HepG2 (cell line): ENCODE measurements around the gene TMED9. TPM values are rescaled to one million over a fixed set of nuclear protein-coding genes. Genes with fewer than 3 reads are reported as not detected.

Source experiments
- ATAC-seq: fragments of 200-7000 bp; cut with Tn5 transposase; 3 replicates; pipeline ENCODE4 v1.9.1; 2020; ENCODE audit warnings: mild to moderate bottlenecking, moderate library complexity
- BruUV-seq: library from RNA; stranded (reverse); fragments of 400-500 nt; replicated peaks from 2 replicates; lab custom pipeline; 2021; lab: Mats Ljungman, UMichigan
- CTCF ChIA-PET: fragments of 300-600 bp; formaldehyde crosslinking; extraction: SDS; loops from one replicate; lab custom pipeline; 2021; ENCODE audit warnings: low total read pairs, inconsistent platforms, low intra/inter-chr PET ratio; lab: Yijun Ruan, JAX
- POLR2A ChIA-PET: fragments of 350-600 bp; sonication (Branson Sonifier 250); formaldehyde crosslinking; loops from one replicate; lab custom pipeline; 2020; ENCODE audit warnings: antibody characterized with exemption, inconsistent platforms; lab: Yijun Ruan, JAX
- DNase-seq: peaks from one replicate; pipeline ENCODE4 v3.0.0-alpha.2; 2015; ENCODE audit warnings: low spot score
- FAIRE-seq: peaks from 3 replicates; lab custom pipeline; 2011; peaks lifted over from hg19 to GRCh38; lab: Jason Lieb, UNC
- H2AFZ ChIP-seq: one replicate; pipeline ENCODE4 v1.6.1; 2011; ENCODE audit warnings: low read length, inconsistent platforms
- H3K27ac ChIP-seq: fragments of 300-600 bp; 3 replicates; pipeline ENCODE4 v1.8.0; 2011; ENCODE audit warnings: mixed run types, mild to moderate bottlenecking, mixed read lengths, low read length, inconsistent platforms; ENCODE audit not compliant: insufficient read depth; ENCODE audit errors: extremely low read length
- H3K27me3 ChIP-seq, 2 experiments: fragments of 200-600 bp in 1 of 2; 2 replicates in 1 of 2; 3 replicates in 1 of 2; pipeline versions ENCODE4 v1.6.0 to v1.8.0; 2011; ENCODE audit warnings: low read length in 2 of 2, mild to moderate bottlenecking in 2 of 2, moderate library complexity in 2 of 2, inconsistent platforms in 1 of 2; ENCODE audit not compliant: insufficient read depth in 2 of 2, control insufficient read depth in 1 of 2
- H3K36me3 ChIP-seq, 2 experiments: fragments of 200-600 bp in 1 of 2; replicated peaks in 1 of 2; 2 replicates in 1 of 2; 3 replicates in 1 of 2; pipeline versions ENCODE4 v1.5.1 to v1.8.0; 2011; ENCODE audit warnings: low read length in 2 of 2, inconsistent platforms in 1 of 2; ENCODE audit not compliant: insufficient read depth in 2 of 2, control insufficient read depth in 1 of 2
- H3K4me1 ChIP-seq: 2 replicates; pipeline ENCODE4 v1.5.1; 2012; ENCODE audit warnings: low read length, inconsistent platforms; ENCODE audit not compliant: insufficient read depth
- H3K4me2 ChIP-seq: 2 replicates; pipeline ENCODE4 v1.6.0; 2011; ENCODE audit warnings: low read depth, low read length, inconsistent platforms
- H3K4me3 ChIP-seq, 3 experiments: fragments of 200-600 bp in 1 of 3; sonication (generic), shearing (Covaris generic) in 1 of 3; replicated peaks in 1 of 3; 2 replicates each; pipeline ENCODE4 v1.5.1; 2011 to 2016; ENCODE audit warnings: low read length in 3 of 3, inconsistent platforms in 2 of 3, low read depth in 2 of 3, mild to moderate bottlenecking in 2 of 3, control low read depth in 1 of 3, mixed read lengths in 1 of 3; ENCODE audit not compliant: insufficient read depth in 1 of 3
- H3K79me2 ChIP-seq: one replicate; pipeline ENCODE4 v1.6.1; 2011; ENCODE audit warnings: low read length, inconsistent platforms; ENCODE audit not compliant: insufficient read depth
- H3K9ac ChIP-seq: 2 replicates; pipeline ENCODE4 v1.6.0; 2011; ENCODE audit warnings: mild to moderate bottlenecking, low read depth, low read length, inconsistent platforms; ENCODE audit not compliant: insufficient read depth
- H3K9me3 ChIP-seq: 2 replicates; pipeline ENCODE4 v1.5.1; 2012; ENCODE audit warnings: mild to moderate bottlenecking, low read length
- H4K20me1 ChIP-seq: 2 replicates; pipeline ENCODE4 v1.6.0; 2011; ENCODE audit warnings: inconsistent platforms, mild to moderate bottlenecking, low read length, moderate library complexity; ENCODE audit not compliant: insufficient read depth
- HCFC1 ChIP-seq: fragments of 150-350 bp; IDR thresholded peaks from 2 replicates; pipeline ENCODE4 v1.6.1; 2014; ENCODE audit warnings: low read depth, low read length
- PCBP2 ChIP-seq: fragments of 200-400 bp; formaldehyde crosslinking; optimal IDR thresholded peaks from 2 replicates; pipeline ENCODE3; 2018; ENCODE audit warnings: low read length, low read depth; ENCODE audit not compliant: poor library complexity, severe bottlenecking
- ZFP1 ChIP-seq: IDR thresholded peaks from 2 replicates; pipeline ENCODE4 v1.6.1; 2016
- ZNF530 ChIP-seq: sonication (generic); formaldehyde crosslinking; IDR thresholded peaks from 2 replicates; pipeline ENCODE4 v1.5.0; 2020; ENCODE audit warnings: low read depth, mild to moderate bottlenecking, missing genetic modification reagents
- WGBS: methylation state at CpG from one replicate; pipeline ENCODE4 v1.1.6; 2017; ENCODE audit warnings: low lambda C conversion rate; 5-methylcytosine and 5-hydroxymethylcytosine counted together
- in situ Hi-C: cut with HindIII; loops from 2 replicates; pipeline ENCODE4 v1.10.0; 2017; ENCODE audit warnings: low pct_unique_long_range_greater_than_20kb; ENCODE audit not compliant: extremely low pct_ligation_motif_present
- intact Hi-C: fragments of 100-400 bp; cut with micrococcal nuclease; formaldehyde crosslinking; loops from one replicate; pipeline ENCODE4 v1.10.0; 2022; ENCODE audit not compliant: unreplicated experiment
- polyA plus RNA-seq, 8 experiments: library from polyadenylated mRNA; depleted of rRNA in 3 of 8; stranded (reverse) in 7 of 8; unstranded in 1 of 8; fragments of >200 nt; fragmentation: Illumina TruSeq in 4 of 8; extraction: Trizol in 4 of 8; gene quantifications; 2 replicates each; pipeline versions ENCODE4 v1.2.1 to v1.2.3, GENCODE V29; 2011 to 2016; ENCODE audit warnings: low read depth in 4 of 8, missing spikeins in 1 of 8, mixed read lengths in 1 of 8; ENCODE audit not compliant: insufficient read depth in 1 of 8
- total RNA-seq, 5 experiments: library from RNA; depleted of rRNA; stranded (reverse); fragments of >200 nt; fragmentation: Illumina TruSeq; extraction: Trizol; gene quantifications; 2 replicates each; pipeline ENCODE4 v1.2.3, GENCODE V29; 2016; ENCODE audit warnings: low read depth in 1 of 5
- TF ChIP-seq, protein P1 (sequence below): sonication (generic); formaldehyde crosslinking; IDR thresholded peaks from 2 replicates; pipeline ENCODE4 v1.5.0; 2020; ENCODE audit warnings: mild to moderate bottlenecking, missing genetic modification reagents, moderate library complexity
- TF ChIP-seq, protein P2 (sequence below): sonication (generic); formaldehyde crosslinking; IDR thresholded peaks from 2 replicates; pipeline ENCODE4 v1.8.0; 2023; ENCODE audit warnings: mild to moderate bottlenecking, missing genetic modification reagents

Gene TMED9
- total and polyA plus RNA-seq, 2 of the 13 experiments (the other 11 are each of a cell fraction or from before 2014, with no cell fraction given) = 161 to 350 TPM

DNA sequence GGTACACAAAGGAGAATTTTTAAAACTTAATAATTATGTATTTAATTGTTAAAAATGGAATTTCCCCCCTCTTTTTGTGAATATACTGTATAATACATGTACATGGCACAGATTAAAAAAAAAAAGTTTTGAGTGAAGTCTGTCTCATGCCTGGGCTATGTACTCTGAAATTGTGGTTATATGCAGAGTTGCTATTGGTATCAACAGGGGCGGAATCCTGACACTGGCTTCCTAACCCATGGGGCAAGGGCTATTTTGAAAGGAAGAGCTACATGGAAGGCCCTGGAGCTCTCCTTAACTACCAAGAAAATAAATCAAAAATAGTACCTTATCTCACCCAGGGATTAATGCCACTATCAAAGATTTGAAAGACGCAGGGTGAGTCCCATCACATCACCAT lies 36.8 kb upstream of the TMED9 start:
- H3K27me3 ChIP-seq = no peaks in the 10 kb centered on the region
- no peak for ATAC-seq
- peak overlapping the region; percentile 88; the same call in 1 of the 2 replicates for H3K4me2 ChIP-seq
- no peak for FAIRE-seq
- ChIA-PET POLR2A (no interaction called here), CTCF (no interaction called here)
- TF ChIP-seq ZNF530 (CRISPR knock-in tag) = no peak
- no peak for TF ChIP-seq PCBP2
- no peak for TF ChIP-seq ZFP1 (CRISPR knock-in tag)
- TF ChIP-seq HCFC1 = no peak
- TF ChIP-seq, protein P1, sequence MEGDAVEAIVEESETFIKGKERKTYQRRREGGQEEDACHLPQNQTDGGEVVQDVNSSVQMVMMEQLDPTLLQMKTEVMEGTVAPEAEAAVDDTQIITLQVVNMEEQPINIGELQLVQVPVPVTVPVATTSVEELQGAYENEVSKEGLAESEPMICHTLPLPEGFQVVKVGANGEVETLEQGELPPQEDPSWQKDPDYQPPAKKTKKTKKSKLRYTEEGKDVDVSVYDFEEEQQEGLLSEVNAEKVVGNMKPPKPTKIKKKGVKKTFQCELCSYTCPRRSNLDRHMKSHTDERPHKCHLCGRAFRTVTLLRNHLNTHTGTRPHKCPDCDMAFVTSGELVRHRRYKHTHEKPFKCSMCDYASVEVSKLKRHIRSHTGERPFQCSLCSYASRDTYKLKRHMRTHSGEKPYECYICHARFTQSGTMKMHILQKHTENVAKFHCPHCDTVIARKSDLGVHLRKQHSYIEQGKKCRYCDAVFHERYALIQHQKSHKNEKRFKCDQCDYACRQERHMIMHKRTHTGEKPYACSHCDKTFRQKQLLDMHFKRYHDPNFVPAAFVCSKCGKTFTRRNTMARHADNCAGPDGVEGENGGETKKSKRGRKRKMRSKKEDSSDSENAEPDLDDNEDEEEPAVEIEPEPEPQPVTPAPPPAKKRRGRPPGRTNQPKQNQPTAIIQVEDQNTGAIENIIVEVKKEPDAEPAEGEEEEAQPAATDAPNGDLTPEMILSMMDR (CRISPR knock-in tag) = no peak
- H3K27ac ChIP-seq = no peak overlapping the region
- H2AFZ ChIP-seq = peak overlapping the region; percentile 59
- DNase-seq = no peak
- intact Hi-C loops (no loop called here), in situ Hi-C loops (no loop called here)
- peaks cover 43% of the 10 kb centered on the region for H3K79me2 ChIP-seq
- BruUV-seq = no TSS peak
- H3K36me3 ChIP-seq = peaks cover 5 to 16% of the 10 kb centered on the region in 2 experiments; a peak in 4 of 5 replicates
- 97% methylated on average over 2 of the region's 2 CpGs for WGBS
- peaks cover 59% of the 10 kb centered on the region for H3K4me1 ChIP-seq
- peaks cover 7% of the 10 kb centered on the region; the same call in 1 of the 2 replicates for H4K20me1 ChIP-seq
- H3K4me3 ChIP-seq = peak overlapping the region in 2 of 3 experiments; percentile 39 to 96; a peak in 2 of 6 replicates
- no peaks in the 10 kb centered on the region for H3K9me3 ChIP-seq
- H3K9ac ChIP-seq = no peak overlapping the region

DNA sequence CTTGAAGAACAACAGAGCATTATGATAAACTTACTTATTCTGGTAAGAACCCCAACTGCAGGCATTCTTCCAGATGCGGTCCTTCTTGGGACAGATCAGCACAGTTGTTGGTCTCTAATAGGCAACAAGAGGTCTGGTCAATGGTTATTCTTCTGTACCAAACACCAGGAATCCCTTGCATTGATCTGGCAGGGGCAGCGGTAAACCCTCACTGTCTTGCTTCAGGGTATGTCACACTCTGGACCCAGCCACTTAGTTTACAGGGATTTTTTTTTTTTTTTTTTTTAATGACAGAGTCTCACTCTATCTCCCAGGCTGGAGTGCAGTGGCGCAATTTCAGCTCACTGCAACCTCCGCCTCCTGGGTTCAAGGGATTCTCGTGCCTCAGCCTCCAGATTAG lies 36.3 kb upstream of the TMED9 start:
- Histone ChIP-seq H3K4me2 (no peak overlapping the region), H4K20me1 (peaks cover 7% of the 10 kb centered on the region; the same call in 1 of the 2 replicates), H3K27ac (no peak overlapping the region), H3K27me3 (no peaks in the 10 kb centered on the region), H3K79me2 (peaks cover 39% of the 10 kb centered on the region), H2AFZ (no peak overlapping the region), H3K9ac (no peak overlapping the region), H3K4me3 (no peak overlapping the region), H3K36me3 (peaks cover 4 to 12% of the 10 kb centered on the region in 2 experiments; a peak in 4 of 5 replicates), H3K4me1 (peaks cover 59% of the 10 kb centered on the region), H3K9me3 (no peaks in the 10 kb centered on the region)
- ChIA-PET CTCF (no interaction called here), POLR2A (no interaction called here)
- FAIRE-seq (peak; percentile 18), DNase-seq (no peak), ATAC-seq (no peak)
- 90% methylated on average over 5 of the region's 5 CpGs for WGBS
- TF ChIP-seq, protein P2, sequence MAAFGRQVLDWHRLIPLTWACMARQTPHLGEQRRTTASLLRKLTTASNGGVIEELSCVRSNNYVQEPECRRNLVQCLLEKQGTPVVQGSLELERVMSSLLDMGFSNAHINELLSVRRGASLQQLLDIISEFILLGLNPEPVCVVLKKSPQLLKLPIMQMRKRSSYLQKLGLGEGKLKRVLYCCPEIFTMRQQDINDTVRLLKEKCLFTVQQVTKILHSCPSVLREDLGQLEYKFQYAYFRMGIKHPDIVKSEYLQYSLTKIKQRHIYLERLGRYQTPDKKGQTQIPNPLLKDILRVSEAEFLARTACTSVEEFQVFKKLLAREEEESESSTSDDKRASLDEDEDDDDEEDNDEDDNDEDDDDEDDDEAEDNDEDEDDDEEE (CRISPR knock-in tag) = no peak
- BruUV-seq = no TSS peak
- in situ Hi-C loops (no loop called here), intact Hi-C loops (loop anchor here (2.0 kb wide), 1 partner anchor 33 kb away; no protein-coding TSS in a partner anchor)
